GM19372 (cell line): ENCODE results near the gene ADAM23.

Experiments
- ATAC-seq: cut with Tn5 transposase; IDR thresholded peaks from one replicate; pipeline ENCODE4 v1.9.1; 2021; ENCODE audit warnings: mild to moderate bottlenecking, low read depth, moderate library complexity; ENCODE audit not compliant: unreplicated experiment

The ADAM23 gene

DNA sequence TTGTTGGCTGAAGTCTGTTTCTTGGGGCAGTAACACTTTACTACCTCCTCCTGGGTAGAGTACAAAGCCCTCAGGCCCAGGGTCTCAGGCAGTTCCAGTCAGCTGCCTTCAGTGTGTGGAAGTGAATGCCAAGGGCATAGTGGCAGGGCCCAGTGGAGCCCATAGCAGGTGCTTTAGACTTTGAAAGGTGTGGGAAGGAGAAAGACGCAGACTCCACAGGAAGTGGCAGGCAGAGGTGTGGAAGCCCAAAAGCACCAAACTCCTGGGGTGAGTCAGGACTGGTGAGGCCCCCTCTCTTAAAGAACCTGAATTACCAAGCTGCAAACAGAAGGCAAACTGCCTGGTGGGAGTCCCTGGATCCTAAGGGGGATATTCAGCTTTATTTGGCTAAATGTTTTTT, 45.3 kb downstream of the ADAM23 start:
- ATAC-seq: no peak

DNA sequence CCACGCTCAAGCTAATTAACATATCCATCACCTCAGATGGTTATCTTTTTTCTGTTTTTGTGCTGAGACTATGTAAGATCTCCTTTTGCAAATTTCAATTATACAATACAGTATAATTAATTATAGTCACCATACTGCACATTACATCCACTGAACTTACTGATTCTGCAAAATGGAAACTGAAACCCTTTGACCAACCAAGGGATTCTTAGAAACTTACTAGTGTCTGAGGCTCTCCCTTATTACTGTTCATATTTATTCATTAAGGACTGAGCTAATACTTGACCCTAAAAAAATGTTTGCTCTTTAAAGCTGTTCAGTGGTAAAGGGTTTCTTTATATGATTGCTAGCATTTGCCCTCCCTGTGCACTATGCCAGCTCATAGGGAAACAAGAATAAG, 50.7 kb downstream of the ADAM23 start:
- ATAC-seq: no peak

DNA sequence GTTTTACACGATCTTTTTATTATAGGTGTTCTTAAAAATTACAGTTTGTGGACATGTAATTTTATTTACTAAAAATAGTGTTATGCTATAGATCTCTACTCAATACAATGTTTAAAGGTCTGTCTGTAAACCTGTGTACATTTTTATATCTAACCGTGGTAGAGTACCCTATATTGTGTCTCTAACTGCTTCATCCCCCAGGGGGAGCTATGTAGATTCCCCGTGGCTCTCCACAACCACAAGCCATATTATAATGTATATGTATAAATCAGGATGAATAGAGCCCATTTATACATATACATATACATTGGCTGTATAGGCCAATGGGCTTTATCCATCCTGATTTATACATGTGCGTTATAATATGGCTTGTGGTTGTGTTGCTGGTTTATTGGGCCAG, 59.4 kb downstream of the ADAM23 start:
- no peak for ATAC-seq

DNA sequence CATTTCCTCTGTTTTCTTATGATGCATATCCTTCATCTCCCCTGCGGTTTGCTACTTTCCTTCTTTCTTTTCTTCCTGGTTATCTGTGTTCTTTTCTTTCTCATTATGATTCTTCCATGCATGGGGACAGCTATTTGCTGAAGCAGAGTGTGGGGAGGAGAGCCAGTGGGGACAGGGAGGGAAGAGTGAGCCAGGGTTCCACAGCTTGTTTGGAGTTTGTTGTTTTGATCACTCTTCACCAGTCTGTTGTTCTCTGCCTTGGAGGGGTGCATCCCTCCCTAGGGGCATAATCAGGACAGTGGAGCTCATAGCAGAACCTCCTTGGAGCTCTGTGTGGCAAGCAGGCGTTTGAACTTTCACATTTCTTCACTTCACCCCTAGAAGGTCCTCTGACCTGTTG, 68.0 kb downstream of the ADAM23 start:
- ATAC-seq: no peak

DNA sequence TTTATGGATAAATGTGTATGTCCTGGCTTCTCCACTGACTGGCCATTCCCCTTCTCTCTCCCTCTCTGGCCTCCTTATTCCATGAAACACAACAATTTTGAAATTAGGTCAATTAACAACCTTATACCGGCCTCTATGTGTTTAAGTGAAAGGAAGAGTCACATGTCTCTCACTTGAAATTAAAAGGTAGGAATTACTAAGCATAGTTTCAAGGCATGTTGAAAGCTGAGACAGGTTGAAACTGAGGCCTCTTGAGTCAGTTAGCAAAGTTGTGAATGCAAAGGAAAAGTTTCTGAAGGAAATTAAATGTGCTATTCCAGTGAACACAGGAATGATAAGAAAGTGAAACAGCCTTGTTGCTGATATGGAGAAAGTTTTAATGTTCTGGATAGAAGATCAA, 69.7 kb downstream of the ADAM23 start:
- ATAC-seq: no peak

DNA sequence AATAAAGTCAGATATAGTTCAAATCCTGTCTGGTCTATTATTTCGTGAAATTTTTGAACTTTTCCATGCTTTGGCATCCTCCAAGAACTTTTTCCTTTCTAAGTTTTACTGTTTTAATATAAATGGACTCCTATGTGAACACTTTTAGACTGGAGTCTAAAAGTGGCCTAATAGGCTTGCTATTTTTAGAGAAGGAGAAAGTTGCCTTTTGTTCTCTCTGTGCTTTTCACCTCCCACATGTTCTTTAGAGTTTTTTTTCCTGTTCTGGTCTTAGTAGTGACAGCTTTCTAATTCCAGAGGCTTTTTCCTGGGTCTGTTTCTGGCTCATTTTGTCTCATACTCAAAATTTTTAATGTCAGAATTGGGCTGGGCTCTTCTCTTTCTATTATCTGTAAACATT, 72.2 kb downstream of the ADAM23 start:
- no peak for ATAC-seq

DNA sequence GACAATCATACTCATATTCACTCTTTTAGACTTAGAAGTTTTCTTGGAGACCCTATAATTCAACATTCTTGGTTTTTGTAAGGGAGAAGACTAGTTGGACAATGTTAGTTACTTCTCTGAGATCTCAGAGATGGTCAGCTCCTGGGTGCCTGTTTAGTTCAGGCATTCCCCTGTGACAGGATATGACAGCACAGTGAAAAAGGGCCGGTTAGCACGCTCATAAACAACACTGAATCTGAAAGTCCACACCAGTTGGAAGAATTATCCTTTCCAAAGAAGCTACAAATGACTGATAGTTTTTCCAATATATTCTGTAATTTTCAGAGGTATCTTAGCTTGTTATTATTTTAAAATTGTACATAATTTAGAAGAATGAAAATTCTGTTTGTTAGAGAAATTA, 75.7 kb downstream of the ADAM23 start:
- ATAC-seq: no peak

DNA sequence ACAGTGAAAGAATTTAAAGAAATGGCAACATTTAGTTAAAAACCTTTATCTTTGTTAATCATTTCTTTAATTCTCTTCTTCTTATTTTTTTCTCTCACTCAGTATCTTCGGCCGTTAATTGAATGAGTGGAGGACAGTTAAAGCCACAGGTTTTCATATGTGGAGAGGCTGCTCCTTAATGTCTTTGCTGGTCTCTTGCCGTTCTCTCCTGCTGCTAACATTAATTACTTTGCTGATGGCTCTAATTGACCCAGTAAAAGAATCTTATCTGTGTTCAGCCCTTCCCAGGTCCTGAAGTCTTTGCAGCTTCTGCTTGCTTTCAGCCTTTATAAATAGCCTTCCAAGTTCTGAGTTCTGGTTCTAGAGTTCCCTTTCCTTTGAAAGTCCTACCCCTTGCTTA, 77.1 kb downstream of the ADAM23 start:
- ATAC-seq: no peak

DNA sequence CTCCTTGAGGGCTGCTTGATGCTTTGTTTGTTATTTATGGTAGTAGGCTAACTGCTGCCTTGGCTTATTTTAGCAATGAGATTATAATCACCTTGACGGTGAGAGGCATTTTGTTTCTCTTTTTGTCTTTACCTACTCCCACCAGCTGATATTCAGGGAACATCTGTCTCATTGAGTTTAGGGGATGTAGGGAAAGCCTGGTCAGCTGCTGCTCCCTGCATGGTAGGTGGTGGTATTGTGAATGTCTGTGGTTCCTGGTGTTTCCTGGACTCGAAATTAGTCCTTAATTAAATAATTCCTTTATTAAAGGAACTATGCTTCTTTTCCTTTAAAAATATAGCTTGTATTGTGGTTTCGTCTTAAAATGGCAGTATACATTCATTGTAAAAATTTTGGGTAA, 77.8 kb downstream of the ADAM23 start:
- no peak for ATAC-seq

DNA sequence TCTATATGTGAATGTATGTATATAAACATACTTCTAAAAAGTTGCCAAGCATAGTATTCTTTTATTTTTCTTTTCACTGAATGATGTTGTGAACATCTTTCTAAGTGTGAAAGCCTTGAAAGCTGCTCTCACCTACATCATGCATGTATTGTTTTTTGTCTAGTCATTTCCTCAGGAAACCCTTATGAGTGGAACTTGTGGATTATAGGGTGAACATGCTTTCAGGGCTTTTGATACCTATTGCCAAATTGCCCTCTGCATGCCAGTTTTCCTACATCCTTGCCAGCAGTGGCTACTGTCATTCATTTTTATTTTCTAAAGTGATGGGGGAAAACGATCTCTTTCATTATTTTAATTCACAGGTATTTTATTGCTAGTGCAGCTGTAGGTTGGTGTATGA, 78.3 kb downstream of the ADAM23 start:
- no peak for ATAC-seq

DNA sequence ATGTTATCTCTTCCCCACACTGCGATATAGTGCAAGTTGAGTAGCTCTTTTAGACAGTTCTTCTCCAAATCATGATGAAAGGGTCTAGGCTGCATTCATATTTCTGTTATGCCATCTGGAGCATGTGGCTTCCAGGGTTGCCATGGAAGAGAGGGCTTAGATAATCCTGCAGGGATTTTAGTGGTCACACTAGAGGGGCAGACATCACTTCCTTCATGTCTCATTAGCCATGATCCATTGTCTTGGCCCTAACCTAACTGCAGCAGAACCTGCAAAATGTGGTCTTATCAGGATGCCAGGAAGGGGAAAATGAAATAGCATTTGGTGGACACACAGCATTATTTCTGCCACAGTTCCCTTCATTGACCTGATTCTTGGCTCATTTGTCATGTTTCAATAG, 83.1 kb downstream of the ADAM23 start:
- ATAC-seq: no peak

DNA sequence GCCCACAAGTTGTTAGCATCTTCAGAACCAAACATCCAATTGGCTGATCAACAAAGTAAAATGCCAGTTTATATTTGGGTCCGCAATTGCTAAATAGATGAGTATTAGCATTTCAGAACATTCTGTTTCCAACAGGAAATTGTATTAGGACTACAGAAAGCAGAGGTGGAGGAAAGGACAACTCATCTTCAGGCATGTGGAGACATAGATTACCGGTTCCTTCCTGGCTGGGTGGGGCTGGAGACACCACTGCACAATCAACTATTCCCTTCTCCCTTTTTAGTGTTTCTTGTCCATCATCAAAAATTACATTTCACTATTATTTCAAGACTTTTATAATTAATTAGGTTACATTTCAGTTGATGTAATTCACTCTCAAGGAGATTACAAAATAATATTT, 83.8 kb downstream of the ADAM23 start:
- no peak for ATAC-seq

DNA sequence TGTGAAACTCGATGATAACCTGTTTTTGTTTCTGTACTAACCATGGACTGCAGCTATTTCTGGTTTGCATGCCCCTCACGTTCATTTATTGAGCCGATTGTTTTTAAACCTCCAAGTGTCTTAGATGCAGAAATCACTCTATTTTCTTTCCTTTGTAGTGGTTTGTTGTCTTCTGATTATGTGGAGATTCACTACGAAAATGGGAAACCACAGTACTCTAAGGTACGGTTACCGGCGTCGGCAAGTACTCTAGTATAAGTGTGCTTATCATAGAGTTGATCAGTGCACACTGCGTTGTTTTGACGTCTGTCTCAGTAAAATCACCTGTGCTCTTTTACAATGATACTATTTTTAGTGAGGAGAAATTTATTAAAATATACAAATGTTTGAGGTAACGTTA, 87.4 kb downstream of the ADAM23 start:
- ATAC-seq: no peak

DNA sequence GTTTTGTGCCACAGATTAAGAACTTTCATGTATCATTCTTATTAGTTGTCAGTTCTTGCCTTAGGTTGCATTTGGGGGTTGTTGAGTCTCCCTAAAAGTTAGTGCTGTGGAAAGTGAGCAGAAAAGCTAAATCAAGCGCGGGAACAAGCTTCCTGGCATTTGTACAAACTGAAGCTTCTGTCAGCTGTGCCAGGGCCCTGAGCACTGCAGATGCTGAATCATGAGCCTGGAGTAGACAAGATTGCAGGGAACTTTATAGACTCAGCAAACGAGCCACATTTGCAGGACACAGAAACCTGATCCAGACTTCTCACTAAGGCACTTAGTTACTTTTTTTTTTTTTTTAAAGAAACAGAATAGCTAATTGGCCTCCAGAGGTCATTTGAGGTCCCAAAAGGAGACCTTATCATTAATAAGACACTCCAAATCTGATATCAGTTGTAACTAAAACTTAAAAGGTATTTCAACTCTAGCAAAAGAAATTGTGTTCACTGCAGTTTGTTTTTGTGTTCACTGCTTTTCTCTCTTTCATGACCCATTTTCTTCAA, 88.7 kb downstream of the ADAM23 start:
- no peak for ATAC-seq

DNA sequence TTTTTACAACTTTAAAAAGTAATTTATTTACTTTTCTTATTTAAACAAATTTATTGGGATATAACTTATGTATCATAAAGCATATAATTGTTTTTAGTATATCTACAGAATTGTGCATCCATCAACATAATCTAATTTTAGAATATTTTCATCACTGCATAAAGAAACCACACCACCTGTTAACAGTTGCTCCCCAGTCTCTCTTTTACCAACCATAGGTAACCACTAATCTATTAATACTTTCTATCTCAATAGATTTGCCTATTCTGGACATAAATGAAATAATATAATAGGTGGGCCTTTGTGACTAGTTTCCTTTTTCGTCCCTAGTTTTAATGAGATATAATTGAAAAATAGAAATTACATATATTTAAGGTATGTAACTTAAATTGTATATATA, 90.6 kb downstream of the ADAM23 start:
- ATAC-seq: no peak

DNA sequence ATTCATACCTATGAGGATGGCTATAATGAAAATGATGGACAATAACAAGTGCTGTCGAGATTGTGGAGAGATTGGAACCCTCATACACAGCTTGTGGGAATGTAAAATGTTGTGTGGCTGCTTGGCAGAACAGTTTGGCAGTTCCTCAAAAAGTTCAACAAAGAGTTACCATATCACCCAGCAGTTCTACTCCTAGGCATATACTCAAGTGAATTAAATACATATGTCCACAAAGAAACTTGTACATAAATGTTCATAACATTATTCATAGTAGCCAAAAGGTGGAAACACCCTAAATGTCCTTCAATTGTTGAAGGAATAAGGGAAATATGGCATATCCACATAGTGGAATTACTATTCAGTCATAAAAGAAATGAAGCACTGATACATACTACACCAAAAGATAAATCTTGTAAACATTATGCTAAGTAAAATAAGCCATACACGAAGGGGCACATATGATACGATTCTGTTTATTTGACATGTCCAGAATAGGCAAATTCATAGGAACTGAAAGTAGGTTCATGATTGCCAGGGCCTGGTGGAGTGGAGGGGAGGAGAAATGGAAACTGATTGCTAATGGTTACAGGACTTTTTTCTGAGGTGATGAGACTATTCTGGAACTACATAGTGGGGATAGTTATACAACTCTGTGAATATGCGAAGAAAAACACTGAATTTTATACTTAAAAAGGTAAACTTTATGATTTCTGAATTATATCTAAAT, 92.1 kb downstream of the ADAM23 start:
- no peak for ATAC-seq

DNA sequence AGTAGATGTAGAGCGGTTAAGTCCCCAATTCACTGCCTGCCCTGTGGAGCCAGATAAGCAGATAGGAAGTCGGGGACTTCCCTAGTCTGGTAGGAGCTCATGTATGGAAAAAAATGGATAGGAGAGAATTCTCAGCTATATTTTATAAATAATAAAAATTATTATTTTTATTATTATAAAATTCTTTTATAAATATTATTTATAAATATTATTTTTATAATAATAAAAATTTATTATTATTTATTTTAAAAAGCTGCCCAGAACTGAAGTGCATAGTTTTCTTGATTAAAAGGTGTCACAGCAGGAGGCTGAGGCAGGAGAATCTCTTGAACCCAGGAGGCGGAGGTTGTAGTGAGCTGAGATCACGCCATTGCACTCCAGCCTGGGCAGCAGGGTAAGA, 97.4 kb downstream of the ADAM23 start:
- no peak for ATAC-seq

DNA sequence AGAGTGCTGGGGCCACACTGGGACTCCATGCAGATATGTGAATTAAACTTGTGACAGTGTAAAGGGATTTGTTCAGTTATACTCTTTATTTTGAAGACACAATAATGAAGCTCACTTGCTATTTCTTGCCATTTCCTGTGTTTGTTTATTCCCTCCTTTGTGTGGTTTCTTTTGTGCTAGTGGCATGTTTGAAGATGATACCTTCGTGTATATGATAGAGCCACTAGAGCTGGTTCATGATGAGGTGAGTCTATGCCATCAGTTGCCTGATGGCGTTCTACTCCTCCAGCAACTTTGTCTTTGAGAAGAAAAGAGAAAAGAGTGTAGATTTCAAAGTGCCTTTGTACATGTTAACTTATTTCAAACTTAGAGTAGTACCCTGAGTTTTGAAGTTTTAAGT, 99.7 kb downstream of the ADAM23 start:
- ATAC-seq: no peak

DNA sequence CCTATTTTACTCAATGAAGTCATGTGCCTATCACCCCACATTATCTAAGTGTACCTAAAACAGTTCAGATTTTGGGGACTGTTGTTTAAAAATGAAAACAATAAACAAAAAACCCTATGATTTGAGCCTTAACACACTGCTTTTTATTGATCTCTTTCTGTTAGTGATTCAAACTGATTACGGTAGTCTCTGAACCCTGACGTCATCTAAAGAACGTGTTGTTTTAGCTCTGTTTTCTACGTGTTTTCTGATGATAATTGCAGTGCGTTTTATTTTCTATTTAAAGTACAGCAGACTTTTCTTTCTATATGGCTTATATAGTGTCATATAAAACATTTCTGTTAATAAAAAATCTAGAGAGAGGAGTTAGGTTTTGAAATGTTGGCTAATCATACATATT, 105.1 kb downstream of the ADAM23 start:
- ATAC-seq: no peak

DNA sequence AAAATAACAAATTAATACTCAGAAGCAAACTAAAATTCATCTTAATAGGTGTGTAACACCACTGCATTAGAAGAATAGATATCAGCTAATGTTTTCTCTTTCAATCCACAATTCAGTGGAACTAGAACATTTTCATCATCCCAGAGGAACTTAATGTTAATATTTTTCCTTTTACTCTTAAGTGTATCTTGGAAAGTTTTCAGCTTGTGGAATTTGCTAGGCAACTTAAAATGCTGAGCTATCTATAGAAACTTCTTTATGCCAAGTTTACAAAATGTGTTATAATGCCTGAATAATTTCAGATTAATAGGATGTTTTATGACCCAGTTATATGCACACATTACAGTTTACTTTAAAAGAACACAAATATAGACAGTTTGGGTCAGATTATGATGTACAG, 112.4 kb downstream of the ADAM23 start:
- no peak for ATAC-seq

DNA sequence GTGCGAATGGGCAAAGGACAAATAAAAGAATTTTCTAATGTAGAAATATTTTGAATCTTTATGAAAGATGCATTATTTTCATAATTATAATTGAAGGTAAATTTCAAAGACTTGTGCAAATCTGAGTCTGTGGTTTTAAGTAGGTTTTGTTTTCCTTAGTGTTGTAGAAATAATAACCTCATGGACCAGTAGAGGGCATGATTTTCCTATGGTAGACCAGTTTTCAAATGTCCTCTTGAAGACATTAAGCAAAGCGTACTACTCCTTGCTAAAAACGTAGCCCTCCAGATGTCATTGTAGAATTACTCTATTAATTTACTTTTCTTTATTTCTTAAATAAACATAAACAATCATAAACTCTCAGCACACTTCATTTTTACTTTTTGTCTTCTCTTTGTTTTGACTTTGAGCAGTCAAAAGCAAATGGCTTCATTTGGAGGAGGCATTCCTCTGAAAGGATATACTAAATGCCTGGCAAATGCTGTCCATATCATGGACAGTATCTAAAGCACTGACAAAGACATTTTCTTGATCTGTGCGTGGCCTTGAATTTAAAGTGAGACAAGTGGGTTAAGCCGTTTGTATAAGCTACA, 113.1 kb downstream of the ADAM23 start:
- no peak for ATAC-seq

DNA sequence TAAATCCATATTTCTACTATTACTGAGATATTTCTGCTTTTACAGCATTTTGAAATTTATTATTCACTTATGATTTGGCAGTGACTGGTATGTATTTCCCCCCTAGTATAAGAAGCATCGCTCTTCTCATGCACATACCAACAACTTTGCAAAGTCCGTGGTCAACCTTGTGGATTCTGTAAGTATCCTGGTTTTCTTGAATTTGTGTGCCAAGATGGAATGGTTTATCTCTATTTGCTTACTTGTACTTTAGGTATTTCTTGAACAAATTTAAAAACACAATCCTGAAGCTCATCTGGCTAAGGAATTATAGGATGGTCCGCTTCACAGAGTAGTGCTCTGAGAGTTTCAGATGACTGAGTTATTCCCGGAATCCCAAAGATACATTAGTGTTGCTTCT, 114.0 kb downstream of the ADAM23 start:
- no peak for ATAC-seq
